HepG2 (cell line): ENCODE measurements around the gene STRN3. TPM values are rescaled to one million over a fixed set of nuclear protein-coding genes. Genes with fewer than 3 reads are reported as not detected.

Experiments used
- ARNT2 ChIP-seq: sonication (generic); formaldehyde crosslinking; IDR thresholded peaks from 2 replicates; pipeline ENCODE4 v1.8.0; 2022; ENCODE audit warnings: mild to moderate bottlenecking, low read depth, missing genetic modification reagents, moderate library complexity
- BORCS8-MEF2B ChIP-seq: sonication (generic); formaldehyde crosslinking; IDR thresholded peaks from 2 replicates; pipeline ENCODE4 v1.8.0; 2022; ENCODE audit warnings: mild to moderate bottlenecking, missing genetic modification reagents
- BRCA1 ChIP-seq: sonication (generic); formaldehyde crosslinking; IDR thresholded peaks from 2 replicates; pipeline ENCODE4 v1.4.0; 2020; ENCODE audit warnings: missing genetic modification reagents
- CENPT ChIP-seq: sonication (generic); formaldehyde crosslinking; IDR thresholded peaks from 2 replicates; pipeline ENCODE4 v1.8.0; 2022; ENCODE audit warnings: low read depth, mild to moderate bottlenecking, moderate library complexity, missing genetic modification reagents
- ERF ChIP-seq: IDR thresholded peaks from 2 replicates; pipeline ENCODE4 v1.6.1; 2018; ENCODE audit warnings: missing biosample characterization, missing genetic modification reagents
- EZH2 ChIP-seq: conservative IDR thresholded peaks from 2 replicates; pipeline ENCODE4 v1.6.1; 2012; ENCODE audit warnings: mild to moderate bottlenecking, low read depth, low read length, moderate library complexity
- FOXC1 ChIP-seq: sonication (generic); formaldehyde crosslinking; IDR thresholded peaks from 2 replicates; pipeline ENCODE4 v1.8.0; 2022; ENCODE audit warnings: mild to moderate bottlenecking, missing genetic modification reagents, borderline replicate concordance
- IKZF1 ChIP-seq: fragments of 450-650 bp; IDR thresholded peaks from 2 replicates; pipeline ENCODE4 v1.7.1; 2016
- KLF11 ChIP-seq: IDR thresholded peaks from 2 replicates; pipeline ENCODE4 v1.6.1; 2016; ENCODE audit warnings: missing compliant biosample characterization
- MAFG ChIP-seq: sonication (generic); formaldehyde crosslinking; IDR thresholded peaks from 2 replicates; pipeline ENCODE4 v1.5.1; 2020; ENCODE audit warnings: mild to moderate bottlenecking, missing genetic modification reagents
- MATR3 ChIP-seq: sonication (generic); formaldehyde crosslinking; IDR thresholded peaks from 2 replicates; pipeline ENCODE4 v1.4.0; 2020; ENCODE audit warnings: missing genetic modification reagents
- MBNL3 ChIP-seq: fragments of 250-450 bp; sonication (Bioruptor Pico); conservative IDR thresholded peaks from 2 replicates; pipeline ENCODE4 v1.8.0; 2022; ENCODE audit warnings: mild to moderate bottlenecking, inconsistent platforms
- MZF1 ChIP-seq: sonication (generic); formaldehyde crosslinking; IDR thresholded peaks from 2 replicates; pipeline ENCODE4 v1.8.1; 2023; ENCODE audit warnings: mild to moderate bottlenecking, missing genetic modification reagents, borderline replicate concordance
- NPAS2 ChIP-seq: sonication (generic); formaldehyde crosslinking; IDR thresholded peaks from 2 replicates; pipeline ENCODE4 v1.8.0; 2022; ENCODE audit warnings: mild to moderate bottlenecking, missing genetic modification reagents, borderline replicate concordance
- SMARCE1 ChIP-seq: fragments of 450-650 bp; IDR thresholded peaks from 2 replicates; pipeline ENCODE4 v1.6.1; 2017; ENCODE audit warnings: borderline replicate concordance
- TCF12 ChIP-seq, 2 experiments: fragments of 450-650 bp in 1 of 2; sonication (generic) in 1 of 2; formaldehyde crosslinking in 1 of 2; IDR thresholded peaks; 2 replicates each; pipeline versions ENCODE4 v1.6.1 to v1.8.0; 2017 to 2022; ENCODE audit warnings: antibody characterized with exemption in 1 of 2, mild to moderate bottlenecking in 1 of 2, missing genetic modification reagents in 1 of 2, moderate library complexity in 1 of 2
- ZFY ChIP-seq: sonication (generic); formaldehyde crosslinking; IDR thresholded peaks from 2 replicates; pipeline ENCODE4 v1.4.0; 2020; ENCODE audit warnings: missing genetic modification reagents
- ZKSCAN5 ChIP-seq: sonication (generic); formaldehyde crosslinking; IDR thresholded peaks from 2 replicates; pipeline ENCODE4 v1.5.1; 2020; ENCODE audit warnings: mild to moderate bottlenecking, missing genetic modification reagents
- ZNF264 ChIP-seq: sonication (generic); formaldehyde crosslinking; IDR thresholded peaks from 2 replicates; pipeline ENCODE4 v1.4.0; 2020; ENCODE audit warnings: missing genetic modification reagents
- ZNF350 ChIP-seq: sonication (generic); formaldehyde crosslinking; IDR thresholded peaks from 2 replicates; pipeline ENCODE4 v1.4.0; 2020; ENCODE audit warnings: mild to moderate bottlenecking, low read depth, missing genetic modification reagents, borderline replicate concordance
- ZNF547 ChIP-seq: sonication (generic); formaldehyde crosslinking; IDR thresholded peaks from 2 replicates; pipeline ENCODE4 v1.5.1; 2020; ENCODE audit warnings: mild to moderate bottlenecking, missing genetic modification reagents
- ZNF605 ChIP-seq: sonication (generic); formaldehyde crosslinking; IDR thresholded peaks from 2 replicates; pipeline ENCODE4 v1.8.0; 2022; ENCODE audit warnings: mild to moderate bottlenecking, missing genetic modification reagents
- ZNF674 ChIP-seq: sonication (generic); formaldehyde crosslinking; IDR thresholded peaks from 2 replicates; pipeline ENCODE4 v1.5.0; 2020; ENCODE audit warnings: low read depth, mild to moderate bottlenecking, missing genetic modification reagents
- ZNF788 ChIP-seq: sonication (generic); formaldehyde crosslinking; IDR thresholded peaks from 2 replicates; pipeline ENCODE4 v1.5.0; 2020; ENCODE audit warnings: mild to moderate bottlenecking, missing genetic modification reagents, borderline replicate concordance
- polyA plus RNA-seq, 8 experiments: library from polyadenylated mRNA; depleted of rRNA in 3 of 8; stranded (reverse) in 7 of 8; unstranded in 1 of 8; fragments of >200 nt; fragmentation: Illumina TruSeq in 4 of 8; extraction: Trizol in 4 of 8; gene quantifications; 2 replicates each; pipeline versions ENCODE4 v1.2.1 to v1.2.3, GENCODE V29; 2011 to 2016; ENCODE audit warnings: low read depth in 4 of 8, missing spikeins in 1 of 8, mixed read lengths in 1 of 8; ENCODE audit not compliant: insufficient read depth in 1 of 8
- total RNA-seq, 5 experiments: library from RNA; depleted of rRNA; stranded (reverse); fragments of >200 nt; fragmentation: Illumina TruSeq; extraction: Trizol; gene quantifications; 2 replicates each; pipeline ENCODE4 v1.2.3, GENCODE V29; 2016; ENCODE audit warnings: low read depth in 1 of 5
- TF ChIP-seq, protein P1 (sequence below): fragments of 450-650 bp; IDR thresholded peaks from 2 replicates; pipeline ENCODE4 v1.6.1; 2017
- TF ChIP-seq, protein P2 (sequence below): sonication (generic); formaldehyde crosslinking; conservative IDR thresholded peaks from 2 replicates; pipeline ENCODE4 v1.8.1; 2023; ENCODE audit warnings: missing genetic modification reagents
- TF ChIP-seq, protein P3 (sequence below): sonication (generic); formaldehyde crosslinking; IDR thresholded peaks from 2 replicates; pipeline ENCODE4 v1.9.0; 2022; ENCODE audit warnings: low read depth, missing genetic modification reagents

STRN3 gene
- total and polyA plus RNA-seq, 2 of the 13 experiments (the other 11 are each of a cell fraction or from before 2014, with no cell fraction given) = 49.4 to 123 TPM

DNA sequence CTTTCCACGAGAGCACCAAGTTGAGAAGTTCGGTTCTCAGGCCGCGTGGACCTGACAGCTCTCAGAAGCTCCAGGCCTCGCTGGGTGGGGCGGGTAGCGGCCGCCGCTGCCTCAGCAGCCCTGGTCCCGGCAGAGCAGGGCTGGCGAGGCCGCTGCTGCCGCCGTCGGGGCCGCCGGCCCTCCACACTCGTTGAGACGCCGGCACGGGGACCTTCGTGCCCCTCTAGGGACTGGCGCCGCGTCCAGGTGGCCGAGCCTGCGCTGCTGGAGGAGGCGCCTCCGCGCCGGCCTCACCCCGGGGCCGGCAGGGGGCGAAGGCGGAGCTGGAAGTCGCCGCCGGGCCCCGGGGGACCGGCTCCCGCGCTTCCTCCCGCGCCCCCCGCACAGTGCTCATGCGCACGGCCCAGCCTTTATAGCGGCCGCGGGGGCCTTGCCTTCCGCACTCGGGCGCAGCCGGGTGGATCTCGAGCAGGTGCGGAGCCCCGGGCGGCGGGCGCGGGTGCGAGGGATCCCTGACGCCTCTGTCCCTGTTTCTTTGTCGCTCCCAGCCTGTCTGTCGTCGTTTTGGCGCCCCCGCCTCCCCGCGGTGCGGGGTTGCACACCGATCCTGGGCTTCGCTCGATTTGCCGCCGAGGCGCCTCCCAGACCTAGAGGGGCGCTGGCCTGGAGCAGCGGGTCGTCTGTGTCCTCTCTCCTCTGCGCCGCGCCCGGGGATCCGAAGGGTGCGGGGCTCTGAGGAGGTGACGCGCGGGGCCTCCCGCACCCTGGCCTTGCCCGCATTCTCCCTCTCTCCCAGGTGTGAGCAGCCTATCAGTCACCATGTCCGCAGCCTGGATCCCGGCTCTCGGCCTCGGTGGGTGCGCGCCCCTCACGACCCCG is 151.8 kb downstream of the STRN3 start, which contains the start of gene COCH (continued):
- TF ChIP-seq, protein P1, sequence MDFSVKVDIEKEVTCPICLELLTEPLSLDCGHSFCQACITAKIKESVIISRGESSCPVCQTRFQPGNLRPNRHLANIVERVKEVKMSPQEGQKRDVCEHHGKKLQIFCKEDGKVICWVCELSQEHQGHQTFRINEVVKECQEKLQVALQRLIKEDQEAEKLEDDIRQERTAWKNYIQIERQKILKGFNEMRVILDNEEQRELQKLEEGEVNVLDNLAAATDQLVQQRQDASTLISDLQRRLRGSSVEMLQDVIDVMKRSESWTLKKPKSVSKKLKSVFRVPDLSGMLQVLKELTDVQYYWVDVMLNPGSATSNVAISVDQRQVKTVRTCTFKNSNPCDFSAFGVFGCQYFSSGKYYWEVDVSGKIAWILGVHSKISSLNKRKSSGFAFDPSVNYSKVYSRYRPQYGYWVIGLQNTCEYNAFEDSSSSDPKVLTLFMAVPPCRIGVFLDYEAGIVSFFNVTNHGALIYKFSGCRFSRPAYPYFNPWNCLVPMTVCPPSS = no peak
- TF ChIP-seq MZF1 (CRISPR knock-in tag) = 0 out of 2 replicates have a peak, but pooled peaks have one; percentile 41
- peak; percentile 96 for TF ChIP-seq ZFY
- TF ChIP-seq TCF12 (IDR thresholded peaks at IDR 0.05) = no peak
- TF ChIP-seq TCF12 (CRISPR knock-in tag; IDR thresholded peaks at IDR 0.05) = peak; percentile 95
- no peak; the same call in 1 of the 2 replicates for TF ChIP-seq ZNF674 (CRISPR knock-in tag)
- TF ChIP-seq BRCA1 (CRISPR knock-in tag) = no peak; the same call in 1 of the 2 replicates
- peak; percentile 64 for TF ChIP-seq ERF (CRISPR knock-in tag)
- peak; percentile 84; the same call in 1 of the 2 replicates for TF ChIP-seq CENPT (CRISPR knock-in tag)
- TF ChIP-seq ZNF788 (CRISPR knock-in tag) = peak; percentile 53; the same call in 1 of the 2 replicates
- TF ChIP-seq MAFG = no peak
- peak; percentile 90; the same call in 1 of the 2 replicates for TF ChIP-seq EZH2
- TF ChIP-seq MATR3 = no peak
- peak; percentile 97 for TF ChIP-seq ARNT2 (CRISPR knock-in tag)
- TF ChIP-seq ZNF547 (CRISPR knock-in tag) = peak; percentile 99
- TF ChIP-seq, protein P2, sequence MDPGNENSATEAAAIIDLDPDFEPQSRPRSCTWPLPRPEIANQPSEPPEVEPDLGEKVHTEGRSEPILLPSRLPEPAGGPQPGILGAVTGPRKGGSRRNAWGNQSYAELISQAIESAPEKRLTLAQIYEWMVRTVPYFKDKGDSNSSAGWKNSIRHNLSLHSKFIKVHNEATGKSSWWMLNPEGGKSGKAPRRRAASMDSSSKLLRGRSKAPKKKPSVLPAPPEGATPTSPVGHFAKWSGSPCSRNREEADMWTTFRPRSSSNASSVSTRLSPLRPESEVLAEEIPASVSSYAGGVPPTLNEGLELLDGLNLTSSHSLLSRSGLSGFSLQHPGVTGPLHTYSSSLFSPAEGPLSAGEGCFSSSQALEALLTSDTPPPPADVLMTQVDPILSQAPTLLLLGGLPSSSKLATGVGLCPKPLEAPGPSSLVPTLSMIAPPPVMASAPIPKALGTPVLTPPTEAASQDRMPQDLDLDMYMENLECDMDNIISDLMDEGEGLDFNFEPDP (CRISPR knock-in tag) = peak; percentile 3; the same call in 1 of the 2 replicates
- TF ChIP-seq NPAS2 = no peak
- TF ChIP-seq ZNF605 (CRISPR knock-in tag) = peak; percentile 61
- TF ChIP-seq SMARCE1 = no peak
- peak; percentile 79 for TF ChIP-seq ZNF350 (CRISPR knock-in tag)
- TF ChIP-seq KLF11 = no peak
- no peak for TF ChIP-seq MBNL3 (CRISPR knock-in tag)
- TF ChIP-seq IKZF1 = no peak
- peak; percentile 94 for TF ChIP-seq BORCS8-MEF2B (CRISPR knock-in tag)
- peak; percentile 96; the same call in 1 of the 2 replicates for TF ChIP-seq FOXC1 (CRISPR knock-in tag)
- TF ChIP-seq, protein P3, sequence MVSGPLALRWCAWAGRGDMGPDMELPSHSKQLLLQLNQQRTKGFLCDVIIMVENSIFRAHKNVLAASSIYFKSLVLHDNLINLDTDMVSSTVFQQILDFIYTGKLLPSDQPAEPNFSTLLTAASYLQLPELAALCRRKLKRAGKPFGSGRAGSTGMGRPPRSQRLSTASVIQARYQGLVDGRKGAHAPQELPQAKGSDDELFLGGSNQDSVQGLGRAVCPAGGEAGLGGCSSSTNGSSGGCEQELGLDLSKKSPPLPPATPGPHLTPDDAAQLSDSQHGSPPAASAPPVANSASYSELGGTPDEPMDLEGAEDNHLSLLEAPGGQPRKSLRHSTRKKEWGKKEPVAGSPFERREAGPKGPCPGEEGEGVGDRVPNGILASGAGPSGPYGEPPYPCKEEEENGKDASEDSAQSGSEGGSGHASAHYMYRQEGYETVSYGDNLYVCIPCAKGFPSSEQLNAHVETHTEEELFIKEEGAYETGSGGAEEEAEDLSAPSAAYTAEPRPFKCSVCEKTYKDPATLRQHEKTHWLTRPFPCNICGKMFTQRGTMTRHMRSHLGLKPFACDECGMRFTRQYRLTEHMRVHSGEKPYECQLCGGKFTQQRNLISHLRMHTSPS = peak; percentile 68; the same call in 1 of the 2 replicates
- peak; percentile 56; the same call in 1 of the 2 replicates for TF ChIP-seq ZKSCAN5 (CRISPR knock-in tag)
- no peak for TF ChIP-seq ZNF264
